Activated T-helper 9 cell treated with anti-CD3 and anti-CD28 coated beads, Interleukin-2, amount 50 U/mL, for 16 hours (primary cell): Measurements from ENCODE around the gene RFNG.
A peak's percentile ranks its signal among the peaks of the same experiment; 100 is the strongest.

Experiments
- DNase-seq: peaks from one replicate; pipeline ENCODE4 v3.0.0-alpha.2; 2020; ENCODE audit warnings: low read depth

The RFNG gene

GRCh38 chr17:82051776-82052637 is at the start of gene RFNG, which contains the start of gene GPS1:
Gene RFNG (minus strand): TSS chr17:82051811. CDS start chr17:82051766, 45 bp downstream.
Gene GPS1 (plus strand): TSS chr17:82051898. CDS start chr17:82051932, 34 bp downstream.
- peak; percentile 78 for DNase-seq

- DNase-seq = no peak
Measured at GRCh38 chr17:82101301-82101715, 49.7 kb upstream of the RFNG start.

- no peak for DNase-seq
Measured at GRCh38 chr17:82100502-82101298, 49.1 kb upstream of the RFNG start.

- no peak for DNase-seq
Measured at GRCh38 chr17:82098939-82099763, 47.5 kb upstream of the RFNG start.

- DNase-seq = peak; percentile 91
Measured at GRCh38 chr17:82098169-82098938, 46.7 kb upstream of the RFNG start, which contains the start of gene FASN. Gene FASN (minus strand): TSS chr17:82098236. CDS start chr17:82096445, 1,791 bp downstream.

GRCh38 chr17:82097919-82098168 is 46.2 kb upstream of the RFNG start:
- no peak for DNase-seq

GRCh38 chr17:82097184-82097918 is 45.7 kb upstream of the RFNG start:
- peak; percentile 38 for DNase-seq

- DNase-seq = no peak
Measured at GRCh38 chr17:82096709-82097183, 45.1 kb upstream of the RFNG start.

GRCh38 chr17:82095777-82096708 is 44.4 kb upstream of the RFNG start:
- no peak for DNase-seq

GRCh38 chr17:82094931-82095776 is 43.5 kb upstream of the RFNG start:
- no peak for DNase-seq

GRCh38 chr17:82092995-82093751 is 41.6 kb upstream of the RFNG start:
- no peak for DNase-seq

GRCh38 chr17:82092628-82092994 is 41.0 kb upstream of the RFNG start:
- no peak for DNase-seq

GRCh38 chr17:82092094-82092586 is 40.5 kb upstream of the RFNG start:
- no peak for DNase-seq

GRCh38 chr17:82091264-82092066 is 39.9 kb upstream of the RFNG start:
- no peak for DNase-seq

GRCh38 chr17:82090549-82091263 is 39.1 kb upstream of the RFNG start:
- no peak for DNase-seq
